Measurements from ENCODE around the gene PDZD7.

Gene PDZD7

GRCh38 chr10:101018118-101018599 is 12.8 kb downstream of the PDZD7 start:
- no peak for DNase-seq (ENCODE audit: low spot score)

GRCh38 chr10:101016814-101017213 is 14.1 kb downstream of the PDZD7 start:
- DNase-seq (ENCODE audit: low spot score): no peak

- no peak for DNase-seq (ENCODE audit: low spot score)
These were observed 15.4 kb downstream of the PDZD7 start for GRCh38 chr10:101015582-101015973.

GRCh38 chr10:101014966-101015581 is 15.9 kb downstream of the PDZD7 start:
- DNase-seq (ENCODE audit: low spot score): no peak

- DNase-seq (ENCODE audit: low spot score): peak; percentile 72
These were observed 16.6 kb downstream of the PDZD7 start for GRCh38 chr10:101014230-101014884.

GRCh38 chr10:101013365-101013825 is 17.5 kb downstream of the PDZD7 start:
- DNase-seq (ENCODE audit: low spot score): no peak

GRCh38 chr10:101012525-101013364 is 18.2 kb downstream of the PDZD7 start:
- peak; percentile 78 for DNase-seq (ENCODE audit: low spot score)

- no peak for DNase-seq (ENCODE audit: low spot score)
These were observed 19.2 kb downstream of the PDZD7 start for GRCh38 chr10:101011517-101012423.

- DNase-seq (ENCODE audit: low spot score): no peak
These were observed 20.6 kb downstream of the PDZD7 start for GRCh38 chr10:101010329-101010728.

GRCh38 chr10:101008823-101009423 is 22.0 kb downstream of the PDZD7 start:
- no peak for DNase-seq (ENCODE audit: low spot score)

- DNase-seq (ENCODE audit: low spot score): no peak
These were observed 22.8 kb downstream of the PDZD7 start for GRCh38 chr10:101007915-101008822.

- no peak for DNase-seq (ENCODE audit: low spot score)
These were observed 23.7 kb downstream of the PDZD7 start for GRCh38 chr10:101007099-101007711.

- DNase-seq (ENCODE audit: low spot score): no peak
These were observed 24.3 kb downstream of the PDZD7 start for GRCh38 chr10:101006593-101007098.

- DNase-seq (ENCODE audit: low spot score): no peak
These were observed 24.9 kb downstream of the PDZD7 start for GRCh38 chr10:101005869-101006567.

- DNase-seq (ENCODE audit: low spot score): no peak
These were observed 25.6 kb downstream of the PDZD7 start for GRCh38 chr10:101005361-101005760.

GRCh38 chr10:101003639-101004206 is 27.2 kb downstream of the PDZD7 start:
- no peak for DNase-seq (ENCODE audit: low spot score)

GRCh38 chr10:101002456-101002855 is 28.5 kb downstream of the PDZD7 start:
- no peak for DNase-seq (ENCODE audit: low spot score)

- DNase-seq (ENCODE audit: low spot score): no peak
These were observed 29.3 kb downstream of the PDZD7 start for GRCh38 chr10:101001659-101002035.

All from D341Med (cell line).